Measurements from ENCODE around the gene XDH.

Gene XDH

DNA sequence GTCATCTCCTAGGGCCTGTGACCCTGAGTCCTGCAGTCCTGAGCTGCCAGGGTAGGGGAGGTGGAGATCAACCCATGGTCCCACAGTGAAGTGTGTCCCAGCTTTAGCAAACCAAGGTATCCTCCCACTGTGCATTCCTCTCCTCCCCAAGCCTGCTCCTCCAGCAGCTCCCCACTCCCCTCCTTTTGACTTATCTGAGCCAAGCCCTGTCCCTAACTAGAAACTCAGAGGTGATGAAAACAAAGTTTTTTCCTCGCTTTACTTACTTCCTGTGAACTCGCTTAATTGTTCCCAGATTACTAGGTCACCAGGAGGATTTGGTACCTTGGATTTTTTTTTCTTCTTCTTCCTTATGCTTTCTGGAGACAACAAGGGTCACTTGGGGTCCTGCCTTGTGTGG is 99.8 kb downstream of the XDH start:
- Histone ChIP-seq H3K4me2 (ENCODE audit: insufficient read depth, low read length) (no peak overlapping the region), H3K9ac (ENCODE audit: low read depth, low read length) (no peak overlapping the region), H4K20me1 (ENCODE audit: insufficient read depth, low read length) (no peaks in the 10 kb centered on the region), H3K9me3 (ENCODE audit: insufficient read depth, low read length, severe bottlenecking) (no peaks in the 10 kb centered on the region), H3K36me3 (ENCODE audit: insufficient read depth, low read length) (no peaks in the 10 kb centered on the region), H3K27ac (ENCODE audit: low read length) (no peak overlapping the region), H3K79me2 (ENCODE audit: insufficient read depth, low read length) (no peaks in the 10 kb centered on the region), H3K27me3 (ENCODE audit: insufficient read depth, low read length, poor library complexity) (no peaks in the 10 kb centered on the region), H3K4me3 (ENCODE audit: low read depth in 1 of 2, low read length in 2 of 2) (no peak overlapping the region), H2AFZ (ENCODE audit: low read depth, low read length) (no peak overlapping the region), H3K4me1 (ENCODE audit: insufficient read depth, low read length) (peaks cover 43% of the 10 kb centered on the region)
- TF ChIP-seq CTCF (IDR thresholded peaks at IDR 0.05; ENCODE audit: borderline replicate concordance, extremely low read depth, low read length, poor library complexity, severe bottlenecking): no peak
- no peak for TF ChIP-seq EZH2 (IDR thresholded peaks at IDR 0.05; ENCODE audit: borderline replicate concordance, low read depth, low read length, severe bottlenecking)
- ATAC-seq (ENCODE audit: insufficient read depth, low read depth): no peak
- DNase-seq: no peak

DNA sequence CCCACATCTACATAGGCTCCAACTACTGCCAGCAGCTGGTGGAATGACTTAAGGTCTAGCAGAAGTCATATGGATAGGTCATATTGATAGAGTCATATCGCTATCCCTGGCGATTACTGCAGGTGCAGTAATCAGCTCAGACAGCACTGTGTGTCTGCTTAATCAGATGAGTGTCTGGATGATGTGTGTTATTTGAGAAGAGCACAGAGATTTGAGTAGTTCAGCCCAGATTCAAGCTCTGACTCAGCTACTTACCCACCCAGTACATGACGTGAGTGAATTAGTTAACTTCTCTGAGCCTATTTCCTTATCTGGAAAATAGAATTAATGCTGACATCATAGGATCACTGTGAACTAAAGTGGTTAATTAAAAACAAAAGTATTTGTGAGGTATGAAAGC is 101.6 kb downstream of the XDH start:
- Histone ChIP-seq H3K9ac (ENCODE audit: low read depth, low read length) (no peak overlapping the region), H3K4me2 (ENCODE audit: insufficient read depth, low read length) (no peak overlapping the region), H3K79me2 (ENCODE audit: insufficient read depth, low read length) (no peaks in the 10 kb centered on the region), H3K4me1 (ENCODE audit: insufficient read depth, low read length) (peaks cover 24% of the 10 kb centered on the region), H4K20me1 (ENCODE audit: insufficient read depth, low read length) (no peaks in the 10 kb centered on the region), H2AFZ (ENCODE audit: low read depth, low read length) (no peak overlapping the region), H3K36me3 (ENCODE audit: insufficient read depth, low read length) (no peaks in the 10 kb centered on the region), H3K9me3 (ENCODE audit: insufficient read depth, low read length, severe bottlenecking) (no peaks in the 10 kb centered on the region), H3K27ac (ENCODE audit: low read length) (no peak overlapping the region), H3K27me3 (ENCODE audit: insufficient read depth, low read length, poor library complexity) (no peaks in the 10 kb centered on the region), H3K4me3 (ENCODE audit: low read depth in 1 of 2, low read length in 2 of 2) (no peak overlapping the region)
- ATAC-seq (ENCODE audit: insufficient read depth, low read depth) (no peak), DNase-seq (no peak)
- no peak for TF ChIP-seq CTCF (IDR thresholded peaks at IDR 0.05; ENCODE audit: borderline replicate concordance, extremely low read depth, low read length, poor library complexity, severe bottlenecking)
- TF ChIP-seq EZH2 (IDR thresholded peaks at IDR 0.05; ENCODE audit: borderline replicate concordance, low read depth, low read length, severe bottlenecking): no peak

DNA sequence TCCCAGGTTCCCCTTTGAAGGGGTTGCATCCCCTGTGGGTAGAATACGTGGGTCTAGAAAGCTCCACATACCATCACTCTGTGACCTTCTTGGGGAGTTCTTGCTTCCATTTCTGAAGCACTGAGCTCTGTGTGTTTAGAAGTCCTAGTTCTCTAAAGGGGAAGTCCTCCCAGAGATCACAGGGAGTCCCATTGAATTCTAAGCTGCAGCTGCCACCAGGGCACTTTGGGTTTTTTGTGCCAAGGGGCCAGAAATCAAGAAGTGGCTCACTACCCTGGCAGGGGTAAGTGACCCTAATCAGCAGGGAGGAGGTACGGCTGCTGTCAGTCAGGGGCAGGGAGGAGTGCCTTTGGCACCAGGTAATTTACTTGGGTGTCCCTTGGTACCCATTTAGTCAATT is 109.7 kb downstream of the XDH start:
- Histone ChIP-seq H3K9me3 (ENCODE audit: insufficient read depth, low read length, severe bottlenecking) (no peaks in the 10 kb centered on the region), H3K4me1 (ENCODE audit: insufficient read depth, low read length) (no peaks in the 10 kb centered on the region), H3K4me2 (ENCODE audit: insufficient read depth, low read length) (no peak overlapping the region), H3K9ac (ENCODE audit: low read depth, low read length) (no peak overlapping the region), H3K36me3 (ENCODE audit: insufficient read depth, low read length) (no peaks in the 10 kb centered on the region), H4K20me1 (ENCODE audit: insufficient read depth, low read length) (no peaks in the 10 kb centered on the region), H3K27ac (ENCODE audit: low read length) (no peak overlapping the region), H3K79me2 (ENCODE audit: insufficient read depth, low read length) (no peaks in the 10 kb centered on the region), H2AFZ (ENCODE audit: low read depth, low read length) (no peak overlapping the region), H3K4me3 (ENCODE audit: low read depth in 1 of 2, low read length in 2 of 2) (no peak overlapping the region), H3K27me3 (ENCODE audit: insufficient read depth, low read length, poor library complexity) (no peaks in the 10 kb centered on the region)
- no peak for ATAC-seq (ENCODE audit: insufficient read depth, low read depth)
- DNase-seq: no peak
- no peak for TF ChIP-seq EZH2 (IDR thresholded peaks at IDR 0.05; ENCODE audit: borderline replicate concordance, low read depth, low read length, severe bottlenecking)
- TF ChIP-seq CTCF (IDR thresholded peaks at IDR 0.05; ENCODE audit: borderline replicate concordance, extremely low read depth, low read length, poor library complexity, severe bottlenecking): no peak

All from DND-41 (cell line).